CD4-positive, CD25-positive, alpha-beta regulatory T cell (primary cell): ENCODE results near the gene AHNAK2. TPM values are rescaled to one million over a fixed set of nuclear protein-coding genes. Genes with fewer than 3 reads are reported as not detected.

Experiments used
- ATAC-seq, 2 donors: fragments of 150-1000 bp; cut with Tn5 transposase; one replicate each; pipeline ENCODE4 v1.10.0; 2021; ENCODE audit warnings: low read depth in 2 of 2, moderate number of reproducible peaks in 2 of 2, moderate library complexity in 1 of 2
- DNase-seq, 3 donors: peaks; one replicate each; pipeline versions ENCODE4 v3.0.0 to v3.0.0-alpha.2; 2012 to 2022; ENCODE audit warnings: mixed read lengths in 1 of 3
- H3K27ac ChIP-seq: one replicate; pipeline ENCODE4 v1.7.0; 2013; ENCODE audit warnings: mild to moderate bottlenecking, low read length; ENCODE audit not compliant: insufficient read depth, poor library complexity, severe bottlenecking
- H3K27me3 ChIP-seq: one replicate; pipeline ENCODE4 v1.7.0; 2013; ENCODE audit warnings: low read length; ENCODE audit not compliant: control insufficient read depth, insufficient read depth
- H3K36me3 ChIP-seq: one replicate; pipeline ENCODE4 v1.7.0; 2013; ENCODE audit warnings: mild to moderate bottlenecking, low read length, moderate library complexity; ENCODE audit not compliant: control insufficient read depth, insufficient read depth
- H3K4me1 ChIP-seq: 2 replicates; pipeline ENCODE4 v1.7.0; 2013; ENCODE audit warnings: mild to moderate bottlenecking, low read length; ENCODE audit not compliant: insufficient read depth, control insufficient read depth, poor library complexity, severe bottlenecking
- H3K4me3 ChIP-seq: one replicate; pipeline ENCODE4 v1.7.0; 2013; ENCODE audit warnings: low read depth, mild to moderate bottlenecking, low read length, moderate library complexity
- H3K9me3 ChIP-seq, 2 experiments: 1 replicate in 1 of 2; 2 replicates in 1 of 2; pipeline ENCODE4 v1.7.0; 2013; ENCODE audit warnings: low read length in 2 of 2, mild to moderate bottlenecking in 1 of 2, moderate library complexity in 1 of 2; ENCODE audit not compliant: control insufficient read depth in 2 of 2
- H3K27ac Mint-ChIP-seq, 3 donors: one replicate each; pipeline ENCODE4 v1.8.0; 2020 to 2022; ENCODE audit warnings: mild to moderate bottlenecking in 3 of 3, mixed read lengths in 3 of 3, moderate library complexity in 2 of 3
- H3K27me3 Mint-ChIP-seq: one replicate; pipeline ENCODE4 v1.8.0; 2022; ENCODE audit warnings: mild to moderate bottlenecking, mixed read lengths
- H3K36me3 Mint-ChIP-seq: one replicate; pipeline ENCODE4 v1.8.0; 2020; ENCODE audit warnings: mixed read lengths
- H3K4me1 Mint-ChIP-seq, 4 donors: one replicate each; pipeline ENCODE4 v1.8.0; 2020 to 2022; ENCODE audit warnings: mixed read lengths in 4 of 4, mild to moderate bottlenecking in 1 of 4
- H3K4me3 Mint-ChIP-seq, 4 donors: one replicate each; pipeline ENCODE4 v1.8.0; 2020 to 2022; ENCODE audit warnings: mild to moderate bottlenecking in 4 of 4, mixed read lengths in 4 of 4, moderate library complexity in 3 of 4
- H3K9me3 Mint-ChIP-seq, 7 donors: one replicate each; pipeline ENCODE4 v1.8.0; 2020 to 2022; ENCODE audit warnings: mixed read lengths in 7 of 7, mild to moderate bottlenecking in 3 of 7, moderate library complexity in 2 of 7
- polyA plus RNA-seq, 4 donors: library from polyadenylated mRNA; unstranded; fragments of 300-500 nt; fragmentation: Illumina TruSeq; gene quantifications; one replicate each; pipeline ENCODE4 v1.2.3, GENCODE V29; 2021
- total RNA-seq: library from RNA; stranded (reverse); gene quantifications from one replicate; pipeline ENCODE4 v1.2.3, GENCODE V29; 2022

The AHNAK2 gene
- total and polyA plus RNA-seq, 5 donors from 2014 or later = not detected

GRCh38 chr14:104895786-104896661 is 82.2 kb downstream of the AHNAK2 start:
- Histone ChIP-seq H3K4me3 (no peak overlapping the region), H3K4me1 (no peaks in the 10 kb centered on the region), H3K9me3 (no peaks in the 10 kb centered on the region), H3K27ac (no peak overlapping the region), H3K36me3 (no peaks in the 10 kb centered on the region), H3K27me3 (no peaks in the 10 kb centered on the region)
- no peak overlapping the region for H3K27ac Mint-ChIP-seq
- H3K4me1 Mint-ChIP-seq = peaks cover 0 to 5% (median 1%) of the 10 kb centered on the region in 4 donors
- no peak overlapping the region for H3K4me3 Mint-ChIP-seq
- no peaks in the 10 kb centered on the region for H3K36me3 Mint-ChIP-seq
- DNase-seq (no peak), ATAC-seq (no peak)
- no peaks in the 10 kb centered on the region for H3K9me3 Mint-ChIP-seq
- peaks cover 14% of the 10 kb centered on the region for H3K27me3 Mint-ChIP-seq

GRCh38 chr14:104895207-104895785 is 82.9 kb downstream of the AHNAK2 start:
- Histone ChIP-seq H3K27me3 (no peaks in the 10 kb centered on the region), H3K36me3 (no peaks in the 10 kb centered on the region), H3K27ac (no peak overlapping the region), H3K4me1 (no peaks in the 10 kb centered on the region), H3K9me3 (no peaks in the 10 kb centered on the region), H3K4me3 (no peak overlapping the region)
- no peak for ATAC-seq
- Mint-ChIP-seq H3K27ac (no peak overlapping the region), H3K9me3 (no peaks in the 10 kb centered on the region), H3K36me3 (no peaks in the 10 kb centered on the region), H3K4me1 (peaks cover 0 to 5% (median 1%) of the 10 kb centered on the region in 4 donors), H3K27me3 (peaks cover 12% of the 10 kb centered on the region), H3K4me3 (no peak overlapping the region)
- DNase-seq = no peak

- Histone ChIP-seq H3K4me3 (no peak overlapping the region), H3K36me3 (no peaks in the 10 kb centered on the region), H3K27me3 (no peaks in the 10 kb centered on the region), H3K4me1 (no peaks in the 10 kb centered on the region), H3K27ac (no peak overlapping the region), H3K9me3 (no peaks in the 10 kb centered on the region)
- ATAC-seq (no peak), DNase-seq (no peak)
- H3K4me3 Mint-ChIP-seq = no peak overlapping the region
- H3K4me1 Mint-ChIP-seq = peaks cover 0 to 5% (median 1%) of the 10 kb centered on the region in 4 donors
- H3K27ac Mint-ChIP-seq = no peak overlapping the region
- peaks cover 0 to 1% (median 0%) of the 10 kb centered on the region in 7 donors for H3K9me3 Mint-ChIP-seq
- peaks cover 8% of the 10 kb centered on the region for H3K27me3 Mint-ChIP-seq
- no peaks in the 10 kb centered on the region for H3K36me3 Mint-ChIP-seq
Observed at GRCh38 chr14:104894331-104895206, 83.6 kb downstream of the AHNAK2 start.

- Mint-ChIP-seq H3K9me3 (peaks cover 0 to 1% (median 0%) of the 10 kb centered on the region in 7 donors), H3K27me3 (peaks cover 6% of the 10 kb centered on the region), H3K36me3 (no peaks in the 10 kb centered on the region), H3K4me3 (no peak overlapping the region), H3K27ac (no peak overlapping the region), H3K4me1 (peaks cover 0 to 5% (median 1%) of the 10 kb centered on the region in 4 donors)
- Histone ChIP-seq H3K27ac (no peak overlapping the region), H3K27me3 (no peaks in the 10 kb centered on the region), H3K36me3 (no peaks in the 10 kb centered on the region), H3K9me3 (no peaks in the 10 kb centered on the region), H3K4me3 (no peak overlapping the region), H3K4me1 (no peaks in the 10 kb centered on the region)
- DNase-seq (no peak), ATAC-seq (no peak)
Observed at GRCh38 chr14:104893435-104894207, 84.6 kb downstream of the AHNAK2 start.

GRCh38 chr14:104892531-104893434 is 85.4 kb downstream of the AHNAK2 start:
- Histone ChIP-seq H3K4me3 (no peak overlapping the region), H3K4me1 (no peaks in the 10 kb centered on the region), H3K27ac (no peak overlapping the region), H3K27me3 (no peaks in the 10 kb centered on the region), H3K36me3 (no peaks in the 10 kb centered on the region), H3K9me3 (no peaks in the 10 kb centered on the region)
- H3K4me1 Mint-ChIP-seq = peaks cover 0 to 5% (median 1%) of the 10 kb centered on the region in 4 donors
- H3K36me3 Mint-ChIP-seq = no peaks in the 10 kb centered on the region
- no peak overlapping the region for H3K4me3 Mint-ChIP-seq
- peaks cover 6% of the 10 kb centered on the region for H3K27me3 Mint-ChIP-seq
- peaks cover 0 to 1% (median 0%) of the 10 kb centered on the region in 7 donors for H3K9me3 Mint-ChIP-seq
- ATAC-seq = no peak
- no peak for DNase-seq
- H3K27ac Mint-ChIP-seq = no peak overlapping the region

- no peaks in the 10 kb centered on the region for H3K36me3 ChIP-seq
- H3K4me1 Mint-ChIP-seq = peaks cover 0 to 5% (median 1%) of the 10 kb centered on the region in 4 donors
- H3K27ac ChIP-seq = no peak overlapping the region
- no peaks in the 10 kb centered on the region for H3K9me3 ChIP-seq
- H3K27me3 ChIP-seq = no peaks in the 10 kb centered on the region
- no peak overlapping the region for H3K27ac Mint-ChIP-seq
- no peak overlapping the region for H3K4me3 Mint-ChIP-seq
- no peaks in the 10 kb centered on the region for H3K36me3 Mint-ChIP-seq
- H3K4me1 ChIP-seq = no peaks in the 10 kb centered on the region
- peaks cover 5% of the 10 kb centered on the region for H3K27me3 Mint-ChIP-seq
- no peak for DNase-seq
- H3K4me3 ChIP-seq = no peak overlapping the region
- ATAC-seq = no peak
- peaks cover 0 to 1% (median 0%) of the 10 kb centered on the region in 7 donors for H3K9me3 Mint-ChIP-seq
Observed at GRCh38 chr14:104891664-104892530, 86.3 kb downstream of the AHNAK2 start.
